GDM1 (cell line): Measurements from ENCODE around the gene ASMTL.
"Not testable (repeated sequence)": the region's sequence is repeated elsewhere in the genome, so short reads cannot be mapped to it uniquely, and the experiment has no call there.

Source experiments
- DNase-seq: peaks from one replicate; lab custom pipeline; 2025; lab: John Stamatoyannopoulos, UW

Gene ASMTL

DNA sequence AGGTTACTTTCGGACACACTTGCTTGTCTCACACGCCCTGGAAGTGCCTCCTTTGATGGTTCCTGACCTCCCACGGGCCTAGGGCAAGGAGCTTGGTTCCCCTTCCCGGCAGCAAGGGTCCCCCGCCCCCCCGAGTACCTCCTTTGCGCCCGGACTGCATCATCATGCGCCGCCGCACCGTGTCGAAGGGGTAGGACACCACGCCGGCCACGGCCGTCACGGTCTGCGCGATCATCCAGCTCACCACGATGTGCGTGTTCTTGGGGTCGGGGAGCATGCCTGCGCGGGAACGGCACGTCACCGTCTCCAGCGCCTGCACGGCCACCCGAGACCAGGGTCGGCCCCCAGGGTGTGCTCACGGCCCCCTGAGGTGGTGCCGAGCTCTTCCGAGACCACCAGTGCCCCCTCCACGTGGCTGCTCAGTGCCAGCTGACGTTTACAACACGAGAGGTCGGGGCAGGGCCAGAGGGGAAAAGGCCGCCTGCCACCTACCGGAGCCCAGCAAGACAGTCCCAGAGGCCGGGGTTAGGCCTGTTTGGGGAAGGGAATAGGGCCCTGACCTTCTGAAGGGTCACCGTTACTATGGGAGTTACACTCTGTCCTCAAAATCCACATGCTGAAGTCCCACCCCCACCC lies 65.5 kb downstream of the ASMTL start:
- no peak for DNase-seq

DNA sequence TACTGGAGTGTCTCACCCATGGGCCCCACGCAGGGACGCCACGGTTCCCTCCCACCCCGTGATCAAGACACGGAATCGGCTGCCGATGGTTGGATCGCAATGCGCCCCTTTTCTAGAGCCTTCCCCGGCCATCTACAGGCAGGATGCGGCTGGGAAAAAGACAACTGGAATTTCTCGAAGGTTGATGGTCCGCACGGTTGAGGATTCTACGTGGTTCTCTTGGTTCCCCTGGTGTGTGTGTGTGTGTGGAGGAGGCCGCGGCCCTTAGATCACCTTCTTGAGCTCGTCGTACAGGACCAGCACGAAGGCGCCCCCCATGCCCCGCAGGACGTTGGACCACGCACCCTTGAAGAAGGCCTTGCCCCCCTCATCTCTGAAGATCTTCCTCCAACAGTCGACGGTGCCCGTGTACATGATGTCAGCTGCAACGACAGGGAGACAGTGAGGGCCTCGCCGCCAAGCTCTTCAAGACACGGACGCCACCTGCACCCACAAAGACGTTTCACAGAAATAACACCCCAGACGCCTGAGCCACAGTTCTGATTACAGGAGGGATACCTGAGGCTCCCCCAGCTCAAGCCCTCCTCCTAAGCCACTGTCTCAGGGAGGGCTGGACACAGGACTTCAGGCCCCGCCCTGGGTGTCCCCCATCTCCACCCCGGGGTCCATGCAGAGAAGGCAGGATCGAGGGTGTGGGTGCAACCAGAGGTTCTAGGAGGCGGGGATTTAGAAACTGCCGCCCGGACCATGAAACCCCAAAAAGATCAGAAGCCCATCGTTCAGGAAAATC lies 66.2 kb downstream of the ASMTL start:
- DNase-seq = no peak

DNA sequence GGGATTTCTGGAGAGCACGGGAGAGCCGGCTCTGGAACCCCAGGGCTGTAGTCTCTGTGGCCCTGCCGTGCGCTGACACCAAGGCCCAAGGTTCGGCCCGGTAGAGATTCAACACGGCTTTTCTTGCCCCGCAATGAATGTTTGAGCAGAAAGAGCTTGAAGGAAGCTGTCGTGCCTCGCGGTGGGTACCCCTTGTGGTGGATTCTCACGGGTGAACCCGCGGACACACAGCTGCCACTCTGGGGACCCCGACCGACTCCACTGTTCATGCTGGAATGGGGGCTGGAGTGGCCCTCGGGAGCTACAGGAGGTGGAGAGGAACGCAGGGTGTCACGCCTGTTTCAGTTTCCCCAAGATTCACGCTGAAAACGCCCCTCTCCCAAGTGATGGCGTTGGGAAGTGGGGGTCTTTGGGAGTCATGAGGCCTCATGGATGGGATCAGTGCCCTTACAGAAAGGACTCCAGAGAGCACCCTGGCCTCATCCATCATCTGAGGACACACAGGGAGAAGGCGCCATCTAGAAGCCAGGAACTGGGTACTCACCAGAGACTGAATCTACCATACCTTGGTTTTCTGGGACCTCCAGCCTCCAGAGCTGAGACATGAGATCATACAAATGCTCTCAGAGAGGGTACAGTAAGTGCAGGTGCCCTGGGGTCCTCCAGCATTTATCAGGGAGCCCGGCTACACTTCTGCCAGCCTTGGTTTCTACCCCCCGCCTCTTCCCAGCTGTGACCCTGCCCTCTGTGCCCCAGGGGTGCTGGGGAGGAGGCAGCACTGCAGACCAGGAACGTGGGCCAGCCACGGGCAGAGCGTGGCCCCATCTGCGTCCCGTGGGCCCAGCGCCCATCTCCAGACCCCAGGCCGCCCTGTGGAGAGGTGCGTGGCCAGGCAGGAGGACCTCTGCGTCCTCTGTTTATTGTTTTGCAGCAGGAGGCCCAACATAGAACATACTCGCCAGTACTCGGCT lies 67.2 kb downstream of the ASMTL start:
- no peak for DNase-seq

DNA sequence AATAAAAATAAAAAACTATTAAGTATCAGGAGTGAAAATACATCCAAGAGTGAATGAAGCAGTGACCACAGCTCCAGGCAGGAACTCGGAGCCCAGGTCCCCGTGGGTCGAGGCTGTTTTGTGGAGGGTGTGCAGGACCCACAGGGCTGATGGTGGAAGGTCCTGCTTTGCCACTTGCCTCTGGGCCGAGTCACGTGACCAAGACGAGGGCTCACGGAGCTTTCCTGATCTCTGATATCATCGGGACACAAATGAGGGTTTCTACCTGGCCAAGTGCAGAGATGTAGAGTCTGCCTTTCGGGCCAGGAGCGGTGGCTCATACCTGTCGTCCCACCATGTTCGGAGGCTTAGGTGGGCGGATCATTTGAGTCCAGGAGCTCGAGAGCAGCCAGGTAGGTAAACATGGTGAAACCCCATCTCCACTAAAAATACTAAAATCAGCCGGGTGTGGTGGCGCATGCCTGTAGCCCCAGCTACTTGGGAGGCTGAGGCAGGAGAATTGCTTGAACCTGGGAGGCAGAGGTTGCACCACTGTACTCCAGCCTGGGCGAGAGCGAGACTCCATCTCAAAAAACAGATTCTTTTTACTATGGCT lies 68.0 kb downstream of the ASMTL start:
- no peak for DNase-seq

DNA sequence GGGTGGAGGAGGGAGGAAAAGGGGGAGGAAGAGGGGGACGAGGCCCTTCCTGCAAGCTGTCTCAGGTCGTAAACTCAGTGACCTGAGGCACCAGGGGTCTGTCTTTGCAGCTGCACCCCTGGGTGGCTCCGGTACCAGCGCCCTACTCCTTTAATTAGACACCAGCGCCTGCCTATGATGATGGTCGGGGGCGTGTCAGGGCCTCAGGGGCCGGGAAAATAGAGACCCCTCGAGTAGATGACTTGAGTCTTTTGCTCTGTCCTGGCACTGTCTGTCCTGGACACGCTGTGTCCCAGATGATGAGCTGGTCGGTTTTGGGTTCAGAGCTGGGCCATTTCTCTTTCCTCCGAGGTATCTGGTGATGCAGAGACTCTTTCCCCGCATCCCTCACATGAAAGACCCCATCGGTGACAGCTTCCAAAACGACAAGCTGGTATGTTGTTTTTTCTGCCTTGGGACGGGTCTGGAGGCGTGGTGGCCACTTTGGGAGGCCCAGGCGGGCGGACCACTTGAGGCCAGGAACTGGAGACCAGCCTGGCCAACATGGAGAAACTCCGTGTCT lies 72.0 kb downstream of the ASMTL start:
- DNase-seq = no peak

DNA sequence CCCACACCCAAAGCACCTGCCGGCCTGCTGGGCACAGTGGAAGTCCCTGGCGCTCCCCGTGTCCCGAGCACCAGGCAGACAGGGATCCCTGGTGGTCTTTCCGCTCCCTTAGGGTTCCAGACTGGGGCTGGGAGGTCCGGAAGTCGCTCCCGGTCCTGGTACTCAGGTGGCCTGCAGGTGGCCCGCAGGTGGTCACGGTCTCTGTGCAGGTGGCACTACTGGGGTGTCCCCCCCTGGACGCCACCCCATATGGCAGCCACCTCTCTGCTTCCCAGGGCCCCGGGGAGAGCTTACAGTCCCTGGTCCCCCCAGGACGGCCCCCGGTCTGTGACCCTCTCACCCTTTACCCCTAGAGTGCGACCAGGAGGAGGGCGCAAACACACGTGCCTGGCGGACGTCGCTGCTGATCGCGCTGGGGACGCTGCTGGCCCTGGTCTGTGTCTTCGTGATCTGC lies 74.4 kb downstream of the ASMTL start:
- DNase-seq = no peak

DNA sequence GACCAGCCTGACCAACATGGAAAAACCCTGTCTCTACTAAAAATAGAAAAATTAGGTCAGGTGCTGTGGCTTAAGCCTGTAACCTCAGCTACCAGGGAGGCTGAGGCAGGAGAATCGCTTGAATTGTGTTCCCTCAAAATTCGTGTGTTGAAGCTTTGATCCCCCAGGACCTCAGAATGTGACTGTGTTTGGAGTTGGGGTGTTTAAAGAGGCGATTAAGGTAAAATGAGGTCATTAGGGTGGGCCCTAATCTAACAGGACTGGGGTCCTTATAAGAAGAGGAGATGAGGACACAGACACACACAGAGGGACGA lies 84.4 kb downstream of the ASMTL start:
- no peak for DNase-seq

DNA sequence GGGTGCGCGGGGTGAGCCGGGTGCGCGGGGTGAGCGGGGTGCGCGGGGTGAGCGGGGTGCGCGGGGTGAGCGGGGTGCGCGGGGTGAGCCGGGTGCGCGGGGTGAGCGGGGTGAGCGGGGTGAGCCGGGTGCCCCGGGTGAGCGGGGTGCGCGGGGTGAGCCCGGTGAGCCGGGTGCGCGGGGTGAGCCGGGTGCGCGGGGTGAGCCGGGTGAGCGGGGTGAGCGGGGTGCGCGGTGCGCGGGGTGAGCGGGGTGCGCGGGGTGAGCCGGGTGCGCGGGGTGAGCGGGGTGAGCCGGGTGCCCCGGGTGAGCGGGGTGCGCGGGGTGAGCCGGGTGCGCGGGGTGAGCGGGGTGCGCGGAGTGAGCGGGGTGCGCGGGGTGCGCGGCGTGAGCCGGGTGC lies 86.3 kb downstream of the ASMTL start:
- not testable (repeated sequence) for DNase-seq

DNA sequence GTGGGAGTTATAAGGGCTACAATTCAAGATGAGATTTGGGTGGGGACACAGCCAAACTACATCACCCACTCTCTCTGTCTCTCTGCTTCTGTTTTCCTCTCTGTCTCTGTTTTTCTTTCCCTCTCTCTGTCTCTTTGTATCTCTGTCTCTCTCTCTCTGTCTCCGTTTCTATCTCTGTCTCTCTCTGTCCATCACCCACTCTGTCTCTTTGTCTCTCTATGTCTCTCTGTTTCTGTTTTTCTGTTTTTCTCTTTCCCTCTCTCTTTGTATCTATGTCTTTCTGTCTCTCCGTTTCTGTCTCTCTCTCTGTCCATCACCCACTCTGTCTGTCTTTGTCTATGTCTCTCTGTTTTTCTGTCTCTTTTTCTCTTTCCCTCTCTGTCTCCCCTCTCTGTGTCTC lies 90.8 kb downstream of the ASMTL start:
- DNase-seq = no peak

DNA sequence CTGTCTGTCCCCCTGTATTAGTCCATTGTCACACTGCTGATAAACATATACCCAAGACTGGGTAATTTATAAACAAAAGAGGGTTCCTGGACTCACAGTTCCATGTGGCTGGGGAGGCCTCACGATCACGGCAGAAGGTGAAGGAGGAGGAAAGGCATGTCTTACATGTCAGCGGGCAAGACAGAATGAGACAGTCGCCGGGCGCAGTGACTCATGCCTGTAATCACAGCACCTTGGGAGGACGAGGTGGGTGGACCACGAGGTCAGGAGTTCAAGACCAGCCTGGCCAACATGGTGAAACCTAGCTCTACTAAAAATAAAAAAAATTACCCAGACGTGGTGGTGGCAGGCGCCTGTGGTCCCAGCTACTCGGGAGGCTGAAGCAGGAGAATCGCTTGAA lies 91.4 kb downstream of the ASMTL start:
- DNase-seq = no peak

DNA sequence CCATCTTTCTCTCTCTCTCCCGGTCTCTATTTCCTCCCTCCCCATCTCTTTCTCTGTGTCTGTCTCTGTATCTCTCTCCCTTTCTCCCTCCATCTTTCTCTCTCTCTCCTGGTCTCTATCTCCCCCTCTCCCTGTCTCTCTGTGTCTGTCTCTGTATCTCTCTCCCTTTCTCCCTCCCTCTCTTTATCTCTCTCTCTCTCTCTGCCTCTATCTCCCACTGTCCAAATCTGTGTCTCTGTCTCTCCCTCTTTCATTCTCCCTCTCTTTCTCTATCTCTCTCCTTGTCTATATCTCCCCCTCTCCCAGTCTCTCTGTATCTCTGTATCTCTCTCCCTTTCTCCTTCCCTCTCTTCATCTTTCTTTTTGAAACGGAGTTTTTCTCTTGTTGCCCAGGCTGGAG lies 92.5 kb downstream of the ASMTL start:
- DNase-seq = no peak

DNA sequence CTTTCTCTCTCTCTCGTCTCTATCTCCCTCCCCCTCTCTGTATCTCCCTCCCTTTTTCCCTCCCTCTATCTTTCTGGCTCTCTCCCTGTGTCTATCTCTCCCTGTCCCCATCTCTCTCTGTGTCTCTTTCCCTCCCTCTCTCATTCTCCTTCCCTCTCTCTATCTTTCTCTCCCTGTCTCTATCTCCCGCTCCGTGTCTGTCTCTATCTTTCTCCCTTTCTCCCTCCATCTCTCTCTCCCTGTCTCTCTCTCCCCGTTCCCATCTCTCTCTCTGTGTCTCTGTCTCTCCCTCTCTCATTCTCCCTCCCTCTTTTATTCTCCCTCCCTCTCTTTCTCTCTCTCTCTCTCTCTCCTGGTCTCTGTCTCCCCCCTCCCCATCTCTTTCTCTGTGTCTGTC lies 93.2 kb downstream of the ASMTL start:
- no peak for DNase-seq

DNA sequence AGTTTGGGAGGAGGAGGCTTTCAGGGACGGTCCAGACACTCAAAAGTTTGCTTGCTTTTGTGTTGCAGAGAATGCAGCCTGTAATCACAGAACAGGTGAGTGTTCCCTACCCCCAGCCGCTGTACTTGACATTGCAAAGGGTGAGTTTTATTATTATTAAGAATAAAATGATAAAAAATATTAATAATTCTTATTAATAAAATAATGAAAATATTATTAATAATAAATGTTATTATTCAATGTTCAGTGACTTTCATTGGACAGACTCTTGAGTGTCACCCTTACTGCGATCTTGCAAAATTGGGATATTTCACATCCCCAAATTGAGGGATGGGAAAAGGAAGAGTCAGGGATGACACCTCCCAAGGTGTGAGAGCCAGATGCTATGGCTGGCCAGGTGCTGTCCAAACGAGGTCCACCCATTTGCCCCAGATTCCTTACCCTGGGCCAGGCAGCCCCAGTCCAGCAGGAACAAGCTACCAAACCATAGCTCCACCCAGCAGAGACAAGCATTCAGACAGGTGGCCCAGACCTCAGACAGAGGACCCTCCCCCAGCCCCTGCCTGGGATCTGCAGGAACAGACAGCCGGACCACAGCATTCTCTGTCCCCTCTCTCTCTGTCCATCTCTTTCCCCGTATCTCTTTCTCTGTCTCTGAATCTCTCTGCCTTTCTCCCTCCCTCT lies 93.8 kb downstream of the ASMTL start:
- no peak for DNase-seq

DNA sequence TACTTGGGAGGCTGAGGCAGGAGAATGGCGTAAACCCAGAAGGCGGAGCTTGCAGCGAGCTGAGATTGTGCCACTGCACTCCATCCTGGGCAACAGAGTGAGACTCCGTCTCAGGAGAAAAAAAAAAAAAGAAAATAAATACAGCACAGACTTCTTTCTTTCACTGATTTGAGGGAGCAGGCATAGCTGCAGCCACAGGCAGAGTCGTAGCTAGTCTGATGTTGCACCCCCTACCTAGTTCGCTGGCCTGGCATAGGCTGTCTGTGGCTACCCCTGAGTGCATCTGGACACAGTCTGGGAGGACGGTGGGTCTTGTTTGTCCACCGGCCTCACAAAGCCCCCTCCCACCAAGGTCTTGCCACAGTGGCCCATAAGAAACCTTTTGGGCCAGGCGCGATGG lies 94.7 kb downstream of the ASMTL start:
- no peak for DNase-seq

DNA sequence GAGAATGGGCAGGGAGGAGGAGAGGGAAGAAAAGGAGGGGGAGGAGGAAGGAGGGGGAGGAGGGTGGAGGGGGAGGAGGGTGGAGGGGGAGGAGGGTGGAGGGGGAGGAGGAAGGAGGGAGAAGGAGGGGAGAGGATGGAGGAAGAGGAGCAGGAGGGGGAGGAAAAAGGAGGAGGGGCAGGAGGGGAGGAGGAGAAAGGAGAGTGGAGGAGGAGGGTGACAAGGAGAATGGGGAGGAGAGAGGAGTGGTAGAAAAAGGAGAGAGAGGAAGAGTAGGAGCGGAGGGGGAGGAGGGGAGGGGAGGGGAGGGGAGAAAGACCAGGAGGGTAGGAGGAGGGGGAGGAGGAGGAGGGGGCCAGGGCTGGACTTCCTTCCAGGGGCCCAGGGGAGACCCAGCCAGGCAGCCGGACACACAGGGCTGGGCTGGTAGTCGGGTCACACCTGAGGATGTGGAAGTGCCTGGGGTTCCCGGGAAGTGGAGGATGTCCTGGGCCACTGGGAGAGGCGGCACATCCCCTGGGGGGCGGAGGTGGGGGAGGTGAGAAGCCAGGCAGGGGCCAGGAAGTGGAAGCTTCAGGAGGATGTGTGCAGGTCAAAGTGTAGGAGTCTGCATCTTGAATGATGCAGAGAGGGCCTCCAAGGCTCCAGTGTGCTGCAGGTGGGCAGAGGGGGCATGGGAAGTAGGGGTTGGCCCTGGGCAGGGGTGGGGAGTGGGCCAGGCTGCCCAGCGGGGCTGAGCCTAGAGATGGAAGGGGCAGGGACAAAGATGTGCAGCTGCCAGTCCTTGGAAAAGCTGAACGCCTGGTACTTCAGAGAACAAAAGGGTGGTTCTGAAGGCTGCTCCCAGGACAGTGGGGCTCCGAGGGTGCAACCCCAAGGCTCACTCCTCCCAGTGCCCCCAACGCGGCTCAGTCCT lies 97.3 kb downstream of the ASMTL start:
- DNase-seq = no peak

DNA sequence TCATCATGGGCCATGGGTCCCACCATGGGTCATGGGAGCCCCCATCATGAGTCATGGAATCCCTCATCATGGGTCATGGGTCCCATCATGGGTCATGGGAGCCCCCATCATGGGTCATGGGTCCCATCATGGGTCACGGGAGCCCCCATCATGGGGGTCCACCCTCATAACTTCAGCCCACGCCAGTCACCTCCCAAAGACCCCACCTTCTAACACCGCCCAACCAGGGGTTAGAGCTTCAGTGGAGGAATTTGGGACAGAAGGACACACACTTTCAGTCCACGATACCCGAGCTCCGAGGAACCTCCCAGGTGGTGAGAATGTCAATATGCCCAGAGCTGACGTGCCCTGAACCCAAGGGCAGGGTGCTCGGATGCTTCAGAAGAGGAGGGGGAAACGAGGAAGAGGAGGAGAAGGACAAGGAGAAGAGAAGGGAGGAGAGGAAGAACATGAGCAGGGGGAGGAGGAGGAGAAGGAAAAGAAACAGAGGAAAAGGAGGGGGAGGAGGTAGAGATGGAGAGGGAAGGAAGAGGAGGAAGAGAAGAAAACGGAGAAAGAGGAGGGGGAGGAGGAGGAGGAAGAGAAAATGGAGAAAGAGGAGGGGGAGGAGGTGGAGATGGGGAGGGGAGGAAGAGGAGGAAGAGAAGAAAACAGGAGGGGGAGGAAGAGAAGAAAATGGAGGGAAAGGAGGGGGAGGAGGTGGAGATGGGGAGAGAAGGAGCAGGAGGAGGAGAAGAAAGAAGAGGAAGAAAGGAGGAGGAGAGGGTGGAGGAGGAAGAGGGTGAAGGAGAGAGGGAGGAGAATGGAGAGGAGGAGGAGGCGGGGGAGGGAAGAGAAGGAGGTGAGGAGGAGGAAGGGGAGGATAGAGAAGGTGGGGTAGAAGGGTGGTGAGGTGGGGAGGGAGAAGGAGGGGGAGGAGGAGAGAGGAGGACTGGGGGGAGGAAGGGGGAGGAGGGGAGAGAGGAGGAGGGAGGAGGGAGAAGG lies 98.4 kb downstream of the ASMTL start:
- no peak for DNase-seq
